Astrocyte of the spinal cord (primary cell): Measurements from ENCODE around the gene MECP2.
A peak's percentile ranks its signal among the peaks of the same experiment; 100 is the strongest.

ENCODE experiments used
- DNase-seq: peaks from one replicate; pipeline ENCODE4 v3.0.0; 2011; ENCODE audit warnings: low read depth, low spot score
- H3K4me3 ChIP-seq: 2 replicates; pipeline ENCODE4 v1.5.1; 2011; ENCODE audit warnings: low read depth, mild to moderate bottlenecking, low read length, moderate library complexity
- in situ Hi-C: cut with HindIII; loops from 2 replicates; pipeline ENCODE4 v1.10.0; 2017; ENCODE audit warnings: low sequenced_read_pairs
- TF ChIP-seq, protein P1 (sequence below): IDR thresholded peaks from 2 replicates; pipeline ENCODE4 v1.5.1; 2012; ENCODE audit warnings: low read depth, mild to moderate bottlenecking, low read length, inconsistent platforms

MECP2 gene

DNA sequence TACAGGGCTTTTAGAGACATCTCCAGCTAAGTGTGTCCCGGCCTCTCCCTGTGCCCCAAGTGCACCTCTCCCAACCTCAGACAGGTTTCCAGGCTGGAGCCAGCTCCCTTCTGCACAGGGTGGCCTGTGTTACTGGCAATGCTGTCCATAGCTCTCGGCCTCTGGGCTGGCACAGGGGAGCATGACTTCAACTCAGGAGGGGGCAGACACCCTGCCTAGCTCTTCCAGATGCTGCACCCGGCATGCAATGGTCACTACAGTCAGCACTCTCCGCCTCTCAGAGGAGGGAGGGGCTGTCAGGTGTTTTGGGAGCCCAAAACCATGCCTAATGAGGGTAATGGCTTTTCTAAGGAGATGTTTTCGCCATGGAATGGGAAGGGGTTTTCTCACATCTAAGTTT, 75.4 kb downstream of the MECP2 start:
- TF ChIP-seq, protein P1, sequence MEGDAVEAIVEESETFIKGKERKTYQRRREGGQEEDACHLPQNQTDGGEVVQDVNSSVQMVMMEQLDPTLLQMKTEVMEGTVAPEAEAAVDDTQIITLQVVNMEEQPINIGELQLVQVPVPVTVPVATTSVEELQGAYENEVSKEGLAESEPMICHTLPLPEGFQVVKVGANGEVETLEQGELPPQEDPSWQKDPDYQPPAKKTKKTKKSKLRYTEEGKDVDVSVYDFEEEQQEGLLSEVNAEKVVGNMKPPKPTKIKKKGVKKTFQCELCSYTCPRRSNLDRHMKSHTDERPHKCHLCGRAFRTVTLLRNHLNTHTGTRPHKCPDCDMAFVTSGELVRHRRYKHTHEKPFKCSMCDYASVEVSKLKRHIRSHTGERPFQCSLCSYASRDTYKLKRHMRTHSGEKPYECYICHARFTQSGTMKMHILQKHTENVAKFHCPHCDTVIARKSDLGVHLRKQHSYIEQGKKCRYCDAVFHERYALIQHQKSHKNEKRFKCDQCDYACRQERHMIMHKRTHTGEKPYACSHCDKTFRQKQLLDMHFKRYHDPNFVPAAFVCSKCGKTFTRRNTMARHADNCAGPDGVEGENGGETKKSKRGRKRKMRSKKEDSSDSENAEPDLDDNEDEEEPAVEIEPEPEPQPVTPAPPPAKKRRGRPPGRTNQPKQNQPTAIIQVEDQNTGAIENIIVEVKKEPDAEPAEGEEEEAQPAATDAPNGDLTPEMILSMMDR, result no peak
- DNase-seq, result no peak
- in situ Hi-C loops, result no loop called here
- H3K4me3 ChIP-seq, result no peak overlapping the region

DNA sequence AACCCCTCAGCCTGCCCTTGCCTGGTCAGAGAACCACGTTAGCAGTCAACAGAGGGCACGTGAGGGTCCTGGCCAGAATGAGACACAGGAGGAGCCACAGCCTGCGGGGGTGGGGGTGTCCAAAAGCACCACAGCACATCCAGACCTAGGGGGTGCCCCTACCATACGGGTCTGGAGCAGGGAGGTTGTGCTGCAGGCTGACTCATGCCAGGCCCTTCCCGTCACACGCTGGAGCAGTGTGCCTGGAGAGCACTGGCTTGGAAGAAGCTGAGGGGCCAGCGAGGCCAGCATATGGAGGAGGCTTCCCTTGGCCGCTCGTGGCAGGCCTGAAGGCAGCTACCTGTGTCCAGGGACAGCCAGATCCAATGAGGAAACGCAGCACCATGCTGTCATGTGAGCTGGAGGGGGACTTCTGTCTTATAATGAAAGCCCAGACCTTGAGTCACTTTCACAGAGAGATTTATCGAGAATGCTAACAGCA, 76.3 kb downstream of the MECP2 start:
- in situ Hi-C loops, result no loop called here
- no peak overlapping the region for H3K4me3 ChIP-seq
- peak; percentile 59 for DNase-seq
- TF ChIP-seq, protein P1, result no peak

DNA sequence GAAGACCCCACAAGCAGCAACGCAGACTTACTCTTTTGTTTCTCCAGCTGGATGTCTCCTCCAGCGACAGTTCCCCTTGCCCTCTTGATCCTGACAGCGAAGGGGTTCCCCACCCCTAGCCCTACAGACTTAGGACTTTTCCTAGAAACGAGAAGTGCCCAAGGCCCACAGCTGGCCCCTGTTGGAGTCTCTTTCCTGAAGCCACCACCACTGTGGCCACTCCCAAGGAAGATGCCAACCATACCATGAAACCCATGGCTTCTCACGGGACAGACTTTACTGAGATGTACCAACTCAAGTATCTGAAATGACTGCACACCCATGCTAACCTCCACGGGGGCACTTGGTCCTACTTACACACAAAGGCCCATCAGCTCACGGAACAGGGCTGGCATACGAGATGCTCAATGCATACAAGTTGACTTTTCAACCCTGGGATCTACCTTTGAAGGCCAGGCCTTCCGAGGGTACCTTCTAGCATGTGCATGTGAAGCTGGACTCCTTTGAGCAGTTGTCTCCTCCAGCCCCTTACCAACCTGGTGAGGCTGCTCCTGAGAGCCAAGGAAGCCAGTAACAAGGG, 76.9 kb downstream of the MECP2 start:
- in situ Hi-C loops, result no loop called here
- no peak for DNase-seq
- TF ChIP-seq, protein P1, result no peak
- H3K4me3 ChIP-seq, result peak overlapping the region; percentile 35

DNA sequence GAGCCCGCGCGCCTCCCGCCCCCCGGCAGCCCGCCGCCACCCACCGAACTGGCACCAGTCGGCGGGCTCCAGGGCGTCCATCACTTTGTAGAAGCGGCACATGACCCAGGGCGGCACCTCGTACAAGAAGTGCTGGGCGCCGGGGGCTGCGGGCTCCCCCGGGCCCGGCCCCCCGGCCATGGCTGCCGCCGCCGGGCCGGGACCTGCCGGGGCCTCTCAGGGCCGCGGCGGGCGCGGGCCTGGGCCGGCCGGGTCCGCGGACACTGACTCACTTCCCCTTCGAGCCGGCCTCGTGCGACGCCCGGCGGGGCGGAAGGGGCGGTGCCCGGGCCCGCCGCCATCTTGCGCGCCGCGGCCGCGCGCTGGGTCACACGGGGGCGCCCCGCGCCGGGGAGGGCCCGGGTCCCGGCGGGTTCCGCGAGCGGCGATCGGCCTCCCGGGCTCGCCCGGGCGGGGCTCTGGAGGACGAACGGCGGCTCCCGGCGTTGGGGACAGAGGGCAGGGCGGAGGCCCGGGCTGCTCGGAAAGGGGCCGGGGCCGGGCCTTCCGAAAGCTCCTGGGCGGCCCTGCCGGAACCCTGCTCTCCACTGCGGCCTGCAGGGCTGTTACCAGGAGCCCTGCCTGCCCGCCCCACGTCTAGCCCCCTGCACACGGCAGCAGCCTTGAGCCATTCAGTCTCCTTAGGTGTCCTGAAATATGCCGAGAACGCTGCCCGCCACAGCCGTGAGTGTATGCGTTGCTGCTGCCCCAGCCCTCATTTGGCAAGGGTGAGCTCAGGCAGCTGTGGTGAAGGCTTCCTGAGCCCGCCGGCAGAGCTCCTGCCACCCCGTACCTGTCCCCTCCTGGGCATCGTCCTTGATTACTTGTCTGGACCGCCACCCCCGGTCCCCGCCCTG, 77.6 kb downstream of the MECP2 start, which contains the start of gene IRAK1:
Gene IRAK1 (minus strand): TSS at position 270 of the 896 bp plus-strand sequence. CDS start 90 bp downstream, at position 180.
- peak; percentile 41 for DNase-seq
- H3K4me3 ChIP-seq, result peak within 1 kb of the TSS; percentile 51
- TF ChIP-seq, protein P1, result no peak
- in situ Hi-C loops, result no loop called here

DNA sequence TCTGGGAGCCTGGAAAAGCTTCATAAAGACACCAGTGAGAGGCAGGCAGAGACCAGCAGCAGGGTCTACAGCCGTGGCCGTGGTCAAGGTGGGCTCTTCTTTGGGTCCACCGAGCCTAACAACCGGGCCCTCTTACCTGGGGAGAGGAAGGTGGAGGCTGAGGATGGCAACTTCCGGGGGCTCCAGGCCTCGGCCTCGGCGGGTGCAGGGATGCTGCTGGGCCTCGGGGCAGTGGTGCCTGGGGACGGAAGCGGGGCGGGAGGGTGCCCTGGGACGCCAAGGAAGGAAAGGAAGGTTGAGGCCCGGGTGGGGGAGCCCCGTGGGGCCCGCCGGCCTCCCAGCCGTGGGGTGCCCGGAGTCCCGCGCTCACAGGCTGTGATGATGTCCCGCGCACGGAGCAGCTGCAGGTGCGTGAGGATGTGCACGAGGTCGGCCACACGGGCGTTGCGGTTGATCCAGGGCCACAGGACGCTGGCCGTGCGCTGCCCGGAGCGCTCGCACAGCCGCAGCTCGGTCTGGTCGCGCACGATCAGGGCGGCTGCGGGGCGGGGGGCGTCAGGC, 78.4 kb downstream of the MECP2 start:
- TF ChIP-seq, protein P1, result no peak
- H3K4me3 ChIP-seq, result peak overlapping the region; percentile 51
- no peak for DNase-seq
- in situ Hi-C loops, result no loop called here

DNA sequence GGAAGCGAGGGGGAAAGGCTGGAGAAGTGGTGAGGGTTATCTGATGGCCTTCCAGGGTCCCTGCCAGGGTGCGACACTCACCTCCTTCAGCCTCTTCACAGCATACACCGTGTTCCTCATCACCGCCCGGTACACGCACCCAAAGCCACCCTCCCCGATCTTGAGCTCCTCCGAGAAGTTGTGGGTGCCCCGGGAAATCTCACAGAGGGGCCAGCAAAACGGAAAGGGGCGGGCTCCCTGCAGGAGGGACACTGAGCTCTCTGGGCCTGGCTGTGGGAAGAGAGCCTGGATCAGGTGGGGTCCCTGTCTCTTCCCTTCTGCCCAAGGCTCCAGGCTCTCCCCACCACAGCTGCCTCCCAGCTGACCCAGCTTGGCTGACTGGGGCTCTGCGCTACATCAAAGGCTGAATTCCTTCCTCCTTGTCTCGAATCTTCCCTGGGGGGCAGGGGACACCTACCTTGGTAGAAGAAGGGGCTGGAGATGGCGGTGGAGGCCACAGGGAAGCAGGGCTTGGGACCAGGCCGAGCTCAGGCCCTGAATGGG, 78.9 kb downstream of the MECP2 start:
- TF ChIP-seq, protein P1, result no peak
- no peak for DNase-seq
- peak overlapping the region; percentile 51 for H3K4me3 ChIP-seq
- in situ Hi-C loops, result no loop called here
